Activated CD8-positive, alpha-beta memory T cell treated with anti-CD3 and anti-CD28 coated beads, Interleukin-2, amount 10 ng/mL, durations not matched to agents 7 days and 5 days (primary cell): Measurements from ENCODE around the gene AIG1. TPM values are rescaled to one million over a fixed set of nuclear protein-coding genes. Genes with fewer than 3 reads are reported as not detected.
"Not testable (repeated sequence)": the region's sequence is repeated elsewhere in the genome, so short reads cannot be mapped to it uniquely, and the experiment has no call there.

ENCODE experiments used
- ATAC-seq: fragments of 150-1000 bp; cut with Tn5 transposase; one replicate; pipeline ENCODE4 v1.10.0; 2021; ENCODE audit warnings: moderate library complexity
- CTCF ChIA-PET: fragments of 350-600 bp; sonication (Branson Sonifier 250); formaldehyde crosslinking; loops from one replicate; lab custom pipeline; 2021; ENCODE audit warnings: antibody characterized with exemption; lab: Charles Lee
- DNase-seq: peaks from one replicate; pipeline ENCODE4 v3.0.0-alpha.2; 2020
- H3K27ac Mint-ChIP-seq: one replicate; pipeline ENCODE4 v1.8.0; 2021; ENCODE audit warnings: mild to moderate bottlenecking, mixed read lengths
- H3K27me3 Mint-ChIP-seq: one replicate; pipeline ENCODE4 v1.8.0; 2021; ENCODE audit warnings: mixed read lengths
- H3K36me3 Mint-ChIP-seq: one replicate; pipeline ENCODE4 v1.8.0; 2021; ENCODE audit warnings: mild to moderate bottlenecking, mixed read lengths
- H3K4me1 Mint-ChIP-seq: one replicate; pipeline ENCODE4 v1.8.0; 2021; ENCODE audit warnings: mixed read lengths
- H3K4me3 Mint-ChIP-seq: one replicate; pipeline ENCODE4 v1.8.0; 2021; ENCODE audit warnings: mild to moderate bottlenecking, moderate library complexity, mixed read lengths
- H3K9me3 Mint-ChIP-seq: one replicate; pipeline ENCODE4 v1.8.0; 2022; ENCODE audit warnings: low read depth, mixed read lengths
- total RNA-seq, 2 experiments: library from RNA; stranded (reverse); gene quantifications; one replicate each; pipeline ENCODE4 v1.2.3, GENCODE V29; 2021

AIG1 gene
- total RNA-seq, 2 experiments from 2014 or later, result 8.8 to 9.2 TPM

- Mint-ChIP-seq H3K9me3 (no peaks in the 10 kb centered on the region), H3K4me3 (no peak overlapping the region), H3K27me3 (no peaks in the 10 kb centered on the region), H3K4me1 (peaks cover 5% of the 10 kb centered on the region), H3K36me3 (no peaks in the 10 kb centered on the region), H3K27ac (no peak overlapping the region)
- CTCF ChIA-PET, result no interaction called here
- no peak for ATAC-seq
- no peak for DNase-seq
Observed at GRCh38 chr6:143331362-143331761, 270.7 kb downstream of the AIG1 start.

- CTCF ChIA-PET, result no interaction called here
- Mint-ChIP-seq H3K4me3 (no peak overlapping the region), H3K4me1 (peaks cover 9% of the 10 kb centered on the region), H3K36me3 (no peaks in the 10 kb centered on the region), H3K27ac (no peak overlapping the region), H3K27me3 (no peaks in the 10 kb centered on the region), H3K9me3 (no peaks in the 10 kb centered on the region)
- ATAC-seq, result no peak
- no peak for DNase-seq
Observed at GRCh38 chr6:143332153-143332845, 271.6 kb downstream of the AIG1 start.

GRCh38 chr6:143333081-143333480 lies 272.4 kb downstream of the AIG1 start:
- Mint-ChIP-seq H3K36me3 (no peaks in the 10 kb centered on the region), H3K4me1 (peaks cover 9% of the 10 kb centered on the region), H3K4me3 (no peak overlapping the region), H3K9me3 (no peaks in the 10 kb centered on the region), H3K27me3 (no peaks in the 10 kb centered on the region), H3K27ac (no peak overlapping the region)
- CTCF ChIA-PET, result no interaction called here
- no peak for DNase-seq
- no peak for ATAC-seq

GRCh38 chr6:143333749-143334520 lies 273.2 kb downstream of the AIG1 start:
- Mint-ChIP-seq H3K36me3 (no peaks in the 10 kb centered on the region), H3K27ac (no peak overlapping the region), H3K4me1 (peaks cover 9% of the 10 kb centered on the region), H3K27me3 (no peaks in the 10 kb centered on the region), H3K9me3 (no peaks in the 10 kb centered on the region), H3K4me3 (no peak overlapping the region)
- ATAC-seq (no peak), DNase-seq (no peak)
- CTCF ChIA-PET, result interaction anchor here (1.5 kb wide), 1 partner anchor 11 kb away, joined by 4 read pairs; no protein-coding TSS in a partner anchor

GRCh38 chr6:143335865-143336264 lies 275.2 kb downstream of the AIG1 start:
- Mint-ChIP-seq H3K27me3 (no peaks in the 10 kb centered on the region), H3K36me3 (no peaks in the 10 kb centered on the region), H3K4me3 (no peak overlapping the region), H3K9me3 (no peaks in the 10 kb centered on the region), H3K4me1 (peaks cover 9% of the 10 kb centered on the region), H3K27ac (no peak overlapping the region)
- DNase-seq (no peak), ATAC-seq (no peak)
- CTCF ChIA-PET, result interaction anchor here (1.2 kb wide), 1 partner anchor 861 kb away, joined by 3 read pairs; no protein-coding TSS in a partner anchor

GRCh38 chr6:143336446-143337152 lies 275.9 kb downstream of the AIG1 start:
- no peak overlapping the region for H3K27ac Mint-ChIP-seq
- DNase-seq (no peak), ATAC-seq (no peak)
- H3K27me3 Mint-ChIP-seq, result no peaks in the 10 kb centered on the region
- no peak overlapping the region for H3K4me3 Mint-ChIP-seq
- no peaks in the 10 kb centered on the region for H3K9me3 Mint-ChIP-seq
- CTCF ChIA-PET, result interaction anchor here (0.8 to 1.2 kb wide), 4 partner anchors 11 to 862 kb away, joined by 3 read pairs; no protein-coding TSS in a partner anchor
- peaks cover 9% of the 10 kb centered on the region for H3K4me1 Mint-ChIP-seq
- no peaks in the 10 kb centered on the region for H3K36me3 Mint-ChIP-seq

GRCh38 chr6:143337201-143337949 lies 276.7 kb downstream of the AIG1 start:
- no peak overlapping the region for H3K4me3 Mint-ChIP-seq
- no peaks in the 10 kb centered on the region for H3K36me3 Mint-ChIP-seq
- CTCF ChIA-PET, result interaction anchor here (0.8 to 1.2 kb wide), 3 partner anchors 11 to 657 kb away, joined by 3 read pairs; no protein-coding TSS in a partner anchor
- no peaks in the 10 kb centered on the region for H3K27me3 Mint-ChIP-seq
- no peaks in the 10 kb centered on the region for H3K9me3 Mint-ChIP-seq
- peak; percentile 57 for DNase-seq
- peaks cover 9% of the 10 kb centered on the region for H3K4me1 Mint-ChIP-seq
- H3K27ac Mint-ChIP-seq, result no peak overlapping the region
- ATAC-seq, result peak; percentile 53

- CTCF ChIA-PET, result no interaction called here
- no peaks in the 10 kb centered on the region for H3K27me3 Mint-ChIP-seq
Observed at GRCh38 chr6:143339223-143339622, 278.5 kb downstream of the AIG1 start.

GRCh38 chr6:143345477-143345876 lies 284.8 kb downstream of the AIG1 start:
- H3K36me3 Mint-ChIP-seq, H3K4me3 Mint-ChIP-seq: not testable (repeated sequence)

More at GRCh38 chr6:143339223-143339622, 278.5 kb downstream of the AIG1 start:
- H3K4me1 Mint-ChIP-seq, result peaks cover 9% of the 10 kb centered on the region
- H3K4me3 Mint-ChIP-seq, result no peak overlapping the region
- no peak overlapping the region for H3K27ac Mint-ChIP-seq
- no peaks in the 10 kb centered on the region for H3K36me3 Mint-ChIP-seq
- H3K9me3 Mint-ChIP-seq, result no peaks in the 10 kb centered on the region
- ATAC-seq (no peak), DNase-seq (no peak)

GRCh38 chr6:143346004-143346403 lies 285.3 kb downstream of the AIG1 start:
- H3K27me3 Mint-ChIP-seq, result peaks cover 6% of the 10 kb centered on the region
- no peaks in the 10 kb centered on the region for H3K4me1 Mint-ChIP-seq
- no peaks in the 10 kb centered on the region for H3K9me3 Mint-ChIP-seq
- no peaks in the 10 kb centered on the region for H3K36me3 Mint-ChIP-seq
- no peak for DNase-seq
- ATAC-seq, result no peak
- CTCF ChIA-PET, result interaction anchor here (0.7 kb wide), 1 partner anchor 332 kb away, joined by 3 read pairs; no protein-coding TSS in a partner anchor
- no peak overlapping the region for H3K27ac Mint-ChIP-seq
- no peak overlapping the region for H3K4me3 Mint-ChIP-seq

More at GRCh38 chr6:143345477-143345876, 284.8 kb downstream of the AIG1 start:
- CTCF ChIA-PET, result interaction anchor here (0.7 to 1.5 kb wide), 2 partner anchors 11 to 332 kb away, joined by 3 to 4 read pairs; no protein-coding TSS in a partner anchor
- not testable (repeated sequence) for H3K4me1 Mint-ChIP-seq, DNase-seq, H3K9me3 Mint-ChIP-seq, H3K27me3 Mint-ChIP-seq, H3K27ac Mint-ChIP-seq, ATAC-seq

- no peak overlapping the region for H3K27ac Mint-ChIP-seq
- DNase-seq (no peak), ATAC-seq (no peak)
- H3K4me3 Mint-ChIP-seq, result no peak overlapping the region
- CTCF ChIA-PET, result no interaction called here
- H3K27me3 Mint-ChIP-seq, result peaks cover 6% of the 10 kb centered on the region
- no peaks in the 10 kb centered on the region for H3K4me1 Mint-ChIP-seq
- H3K36me3 Mint-ChIP-seq, result peaks cover 2% of the 10 kb centered on the region
- H3K9me3 Mint-ChIP-seq, result no peaks in the 10 kb centered on the region
Observed at GRCh38 chr6:143348531-143348930, 287.8 kb downstream of the AIG1 start.

- CTCF ChIA-PET, result no interaction called here
- no peak overlapping the region for H3K27ac Mint-ChIP-seq
Observed at GRCh38 chr6:143349530-143349929, 288.8 kb downstream of the AIG1 start.

More at GRCh38 chr6:143349530-143349929, 288.8 kb downstream of the AIG1 start:
- peaks cover 6% of the 10 kb centered on the region for H3K27me3 Mint-ChIP-seq
- DNase-seq (no peak), ATAC-seq (no peak)
- H3K9me3 Mint-ChIP-seq, result peaks cover 3% of the 10 kb centered on the region
- H3K4me1 Mint-ChIP-seq, result no peaks in the 10 kb centered on the region
- peaks cover 3% of the 10 kb centered on the region for H3K36me3 Mint-ChIP-seq
- no peak overlapping the region for H3K4me3 Mint-ChIP-seq
